Stimulated activated CD4-positive, alpha-beta T cell treated with anti-CD3 and anti-CD28 coated beads, Interleukin-15, amount 100 ng/mL, for 24 hours (primary cell): ENCODE results near the gene CTDP1.

Source experiments
- DNase-seq: peaks from one replicate; pipeline ENCODE4 v3.0.0-alpha.2; 2020

Gene CTDP1

DNA sequence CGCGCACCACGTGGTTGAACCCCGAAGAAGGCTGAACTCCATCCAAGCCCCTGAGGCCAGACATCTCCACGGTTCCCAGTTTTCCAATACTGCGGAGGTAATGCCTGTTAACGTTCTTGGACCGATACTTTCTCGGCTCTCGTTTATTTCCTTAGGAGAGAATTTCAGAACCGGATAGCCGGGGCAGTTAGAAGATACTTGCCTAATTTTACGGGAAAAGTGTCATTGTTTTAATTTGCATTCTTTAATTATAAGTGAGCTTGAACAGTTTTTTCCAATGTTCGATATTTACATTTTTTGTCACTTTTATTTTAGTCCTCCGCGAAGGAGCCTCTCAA is 107.9 kb downstream of the CTDP1 start:
- no peak for DNase-seq

DNA sequence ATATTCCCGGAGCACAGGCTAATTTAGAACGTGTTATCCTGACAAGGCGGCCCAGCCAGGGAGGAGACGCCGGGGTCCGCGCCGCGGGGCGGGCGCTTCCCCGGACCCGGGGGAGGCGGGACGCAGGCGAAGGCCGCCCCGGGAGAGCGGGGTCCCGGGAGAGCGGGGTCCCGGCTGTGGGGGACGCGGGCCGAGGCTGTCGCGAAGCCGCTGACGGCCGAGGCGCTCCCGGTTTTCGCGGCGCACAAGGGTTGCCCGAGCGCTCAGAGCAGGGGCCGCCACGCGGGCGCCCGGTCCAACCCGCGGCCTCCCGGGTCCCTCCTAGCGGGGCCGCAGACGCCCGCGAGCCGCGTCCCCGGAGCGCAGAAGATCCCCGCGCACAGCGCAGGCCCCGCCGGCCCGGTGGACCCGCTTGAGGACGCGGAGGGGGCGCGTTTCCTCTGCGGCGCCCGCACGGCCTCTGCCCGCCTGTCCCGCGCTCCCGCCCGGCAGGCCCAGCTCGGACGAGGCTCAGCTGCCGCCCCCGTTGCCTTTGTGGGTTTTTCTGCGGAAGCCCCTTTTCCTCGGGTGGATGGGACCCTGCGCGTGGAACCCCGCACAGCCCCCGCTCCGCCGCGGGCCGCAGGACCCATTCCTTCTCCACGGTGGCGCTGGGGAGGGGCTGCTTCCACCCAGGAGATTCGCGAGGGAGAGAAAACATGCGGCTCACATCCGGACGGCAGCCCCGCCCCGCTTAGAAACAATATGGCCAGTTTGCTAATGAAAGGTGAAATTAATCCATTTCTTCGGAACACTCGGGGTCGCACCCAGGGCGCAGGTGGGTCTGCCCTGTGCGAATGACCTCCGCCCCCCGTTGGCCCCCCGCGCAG is 108.5 kb downstream of the CTDP1 start:
- no peak for DNase-seq

DNA sequence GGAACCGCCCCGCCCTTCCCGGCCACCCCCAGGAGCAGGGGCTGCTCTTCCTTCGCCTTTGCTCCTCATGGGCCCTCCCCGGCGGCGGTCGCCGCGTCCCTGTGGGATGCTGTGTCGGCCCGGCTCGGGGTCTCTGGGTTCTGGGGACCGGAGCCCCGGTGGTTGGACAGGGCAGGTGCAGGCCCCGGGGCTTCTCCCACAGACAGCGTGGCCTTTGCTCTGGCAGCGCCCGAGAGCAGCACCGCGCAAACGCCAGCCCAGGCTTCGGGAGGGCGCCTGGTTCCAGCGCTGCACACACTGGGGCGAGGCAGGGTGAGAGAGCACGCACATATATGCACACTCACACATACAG is 109.1 kb downstream of the CTDP1 start:
- DNase-seq = no peak

DNA sequence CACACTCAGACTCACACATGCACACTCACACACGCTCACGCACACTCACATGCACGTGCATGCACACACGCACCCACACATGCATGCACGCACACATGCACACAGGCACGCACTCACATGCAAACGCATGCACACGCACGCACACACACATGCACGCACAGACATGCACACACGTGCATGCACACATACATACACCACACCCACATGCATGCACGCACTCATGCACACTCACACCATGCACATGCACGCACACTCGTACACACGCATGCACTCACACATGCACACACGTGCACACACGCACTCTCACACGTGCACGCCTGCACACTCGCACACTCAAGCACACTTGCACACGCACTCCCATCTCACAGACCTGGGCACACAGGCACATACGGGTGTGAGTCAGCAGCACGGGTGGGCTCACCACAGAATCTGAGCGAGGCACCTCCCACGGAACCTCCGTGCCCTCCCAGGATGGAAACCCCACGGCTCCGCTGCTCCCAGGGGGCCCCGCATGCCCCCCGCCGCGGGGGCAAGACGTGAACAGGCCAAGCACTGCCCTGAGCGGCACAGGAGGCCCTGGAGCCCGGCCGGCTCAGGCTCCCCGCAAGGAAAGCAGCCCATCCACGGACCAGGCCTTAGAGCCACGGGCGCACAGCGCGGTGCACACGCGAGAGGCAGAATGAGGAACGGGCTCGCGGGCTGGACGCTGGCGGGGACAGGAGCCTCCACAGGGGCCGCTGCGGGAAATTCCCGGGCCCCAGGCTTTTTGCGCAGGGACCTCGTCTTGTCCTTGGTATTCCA is 109.7 kb downstream of the CTDP1 start:
- no peak for DNase-seq

DNA sequence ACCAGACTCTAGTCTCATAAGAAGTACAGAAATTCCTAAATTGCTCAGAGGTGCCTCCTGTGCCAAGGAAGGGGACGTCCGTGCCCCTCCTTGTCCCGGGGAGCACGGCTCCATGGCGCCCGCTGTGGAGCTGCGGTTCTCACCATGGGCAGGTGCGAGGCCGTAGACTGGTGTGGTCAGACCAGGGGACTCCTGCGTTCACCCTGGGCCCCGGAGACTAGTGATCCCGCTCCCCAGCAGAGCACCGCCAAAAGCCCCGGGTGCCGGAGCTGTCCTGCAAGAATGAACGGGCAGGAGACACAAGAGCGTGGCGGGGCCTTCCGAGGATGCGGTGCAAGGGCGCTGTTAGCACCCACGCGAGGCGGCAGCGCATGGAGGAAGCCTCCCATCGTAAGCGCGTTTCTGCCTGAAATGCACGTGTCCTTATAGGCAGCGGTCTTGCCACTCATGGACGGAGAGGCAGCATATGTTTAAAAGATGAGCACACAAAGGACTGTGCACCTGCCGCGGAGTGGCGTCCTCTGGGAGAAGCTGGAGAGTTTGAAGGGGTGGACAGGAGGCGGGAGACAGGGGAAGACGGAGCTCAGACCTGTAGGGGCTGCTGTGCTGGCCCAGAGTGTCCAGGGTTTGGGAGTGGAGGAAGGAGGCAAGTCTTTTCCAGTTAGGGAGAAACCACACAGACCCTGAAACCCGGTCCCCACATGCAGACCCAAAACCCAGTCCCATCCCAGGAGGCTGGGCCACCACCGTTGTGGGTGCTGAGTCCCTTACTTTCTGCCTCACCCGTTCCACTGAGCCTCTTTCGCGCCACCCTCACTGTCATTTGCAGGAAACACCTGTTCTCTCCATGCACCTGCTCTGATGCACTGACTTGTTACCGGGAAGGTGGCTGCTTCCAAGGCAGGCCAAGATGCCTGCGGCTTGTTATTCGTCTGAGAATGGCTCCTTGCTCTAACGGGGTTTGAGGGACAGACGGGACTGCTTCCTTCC is 110.6 kb downstream of the CTDP1 start:
- no peak for DNase-seq

DNA sequence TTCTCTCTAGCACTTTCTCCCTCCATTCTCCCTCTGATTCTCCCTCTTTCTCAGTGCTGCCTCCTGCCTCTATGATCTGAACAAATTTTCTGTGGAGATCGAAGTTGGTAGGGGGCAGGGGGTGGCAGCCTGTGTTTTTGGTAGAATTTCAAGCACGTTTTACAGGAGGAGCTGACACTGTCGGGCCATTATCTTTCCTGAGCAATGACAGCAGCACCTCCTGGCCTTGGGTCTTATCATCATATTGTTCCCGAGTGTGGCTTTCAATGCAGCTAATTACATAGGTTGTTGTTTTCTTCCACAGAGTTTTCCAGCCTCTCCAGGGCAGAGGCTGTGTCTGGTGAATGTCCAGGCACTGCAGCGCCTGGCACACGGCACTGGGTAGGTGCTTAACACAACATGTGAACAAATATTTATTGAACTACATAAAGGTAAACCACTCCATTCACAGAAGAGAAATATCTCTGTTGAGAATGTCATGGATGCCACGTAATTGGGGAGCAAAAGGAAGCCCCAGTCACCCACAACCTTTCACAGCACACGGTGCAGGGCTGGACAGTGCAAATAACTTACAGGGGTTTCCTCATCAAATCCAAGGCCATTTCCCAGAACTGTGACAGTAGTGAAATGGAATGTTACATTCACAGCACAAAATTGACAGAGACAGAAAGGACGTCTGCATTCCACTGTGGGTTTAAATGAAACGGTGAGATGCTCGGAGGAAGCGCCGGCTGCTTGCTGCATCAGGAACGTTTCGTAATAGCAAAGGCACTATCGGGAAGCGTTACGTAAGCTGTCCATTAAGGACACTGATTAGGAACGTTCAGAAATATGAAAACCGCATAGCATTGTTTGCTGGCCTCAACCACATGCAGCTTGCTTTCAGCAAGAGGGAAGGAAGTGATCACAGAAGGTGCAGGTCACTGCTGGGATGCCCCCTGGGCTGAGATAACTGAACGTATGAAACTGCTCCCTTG is 111.7 kb downstream of the CTDP1 start:
- no peak for DNase-seq

DNA sequence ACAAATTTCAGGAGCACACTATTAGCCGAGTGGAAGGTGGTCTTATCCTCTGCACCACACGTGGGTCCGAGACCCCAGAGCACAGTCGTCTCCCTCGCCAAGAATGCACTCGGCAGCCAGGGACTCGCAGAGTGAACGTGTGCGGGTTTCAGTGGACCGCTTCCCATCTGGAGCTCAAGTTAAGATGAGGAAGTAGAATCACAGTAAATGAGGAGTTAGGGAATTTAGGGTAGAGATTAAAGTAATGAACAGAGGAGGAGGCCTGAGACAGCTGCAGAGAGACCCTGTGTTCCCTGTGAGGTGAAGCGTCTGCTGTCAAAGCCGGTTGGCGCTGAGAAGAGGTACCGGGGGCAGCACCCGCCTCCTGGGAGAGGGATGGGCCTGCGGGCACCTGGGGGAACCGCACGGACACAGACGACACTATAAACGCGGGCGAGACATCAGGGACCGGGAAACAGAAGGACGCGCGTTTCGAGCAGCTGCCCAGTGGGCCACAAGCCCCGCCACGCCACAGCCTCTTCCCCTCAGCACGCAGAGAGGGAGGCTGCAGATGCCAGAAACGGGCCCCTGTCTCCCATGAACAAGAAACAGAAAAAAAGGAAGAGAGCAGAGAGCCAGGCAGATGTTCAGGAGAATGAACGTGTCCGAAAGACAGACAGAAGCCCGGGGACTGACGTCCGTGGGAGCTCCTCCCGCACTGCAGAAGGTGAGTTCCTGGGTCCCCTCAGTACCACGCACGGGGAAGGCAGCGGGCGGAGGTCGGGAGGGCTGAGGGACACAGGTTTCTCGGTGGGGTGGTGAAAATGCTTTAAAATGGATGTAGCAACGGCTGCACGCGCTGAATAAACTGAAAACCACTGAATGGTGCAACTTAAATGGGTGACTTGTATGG is 112.7 kb downstream of the CTDP1 start:
- DNase-seq = no peak

DNA sequence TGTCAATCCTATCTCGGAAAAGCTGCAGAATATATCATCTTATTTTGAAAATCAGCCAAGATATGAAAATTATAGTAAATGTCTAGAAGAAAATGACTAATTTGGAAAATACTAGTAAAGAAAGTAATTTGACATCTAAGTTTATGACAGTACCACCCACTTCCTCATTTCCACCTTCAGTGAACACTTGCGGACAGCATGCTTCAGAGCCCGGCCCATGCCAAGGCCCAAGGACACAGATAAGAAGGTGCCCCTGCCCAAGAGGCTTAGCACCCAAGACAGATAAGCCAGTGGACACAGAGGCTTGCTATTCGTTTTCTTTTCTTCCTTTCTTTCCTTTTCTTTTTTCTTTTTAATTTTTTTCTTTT is 113.4 kb downstream of the CTDP1 start:
- DNase-seq = no peak

DNA sequence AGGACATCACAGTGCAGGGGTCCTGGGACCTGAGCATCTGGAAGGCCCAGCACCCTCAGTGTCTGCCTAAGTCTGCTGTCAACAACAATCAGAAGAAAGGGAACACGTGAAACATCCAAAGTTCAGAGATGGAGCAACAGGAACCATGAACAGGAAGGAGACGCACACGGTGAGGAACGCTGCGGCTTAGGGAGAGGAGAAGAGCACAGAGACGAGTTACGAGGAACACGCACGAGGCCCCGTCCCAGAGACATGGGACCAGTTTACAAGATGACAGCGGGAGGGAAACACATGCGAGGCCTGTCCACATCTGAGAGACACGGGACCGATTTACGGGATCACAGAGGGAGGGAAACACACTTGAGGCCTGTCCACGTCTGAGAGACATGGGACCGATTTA is 115.2 kb downstream of the CTDP1 start:
- no peak for DNase-seq

DNA sequence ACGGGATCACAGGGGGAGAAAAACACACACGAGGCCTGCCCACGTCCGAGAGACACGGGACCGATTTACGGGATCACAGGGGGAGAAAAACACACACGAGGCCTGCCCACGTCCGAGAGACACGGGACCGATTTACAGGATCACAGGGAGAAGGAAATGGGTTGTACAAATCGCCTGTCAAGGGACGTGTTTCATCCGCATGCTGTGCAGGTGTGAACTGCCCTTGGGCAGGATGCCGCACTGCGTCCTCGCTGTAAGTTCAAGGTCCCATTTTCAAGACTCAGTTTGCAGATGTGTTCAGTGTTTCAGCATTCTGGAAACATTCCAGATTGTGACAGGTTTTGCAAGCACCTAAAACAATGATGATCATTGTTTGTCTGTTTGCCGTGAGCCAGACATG is 115.8 kb downstream of the CTDP1 start:
- no peak for DNase-seq

DNA sequence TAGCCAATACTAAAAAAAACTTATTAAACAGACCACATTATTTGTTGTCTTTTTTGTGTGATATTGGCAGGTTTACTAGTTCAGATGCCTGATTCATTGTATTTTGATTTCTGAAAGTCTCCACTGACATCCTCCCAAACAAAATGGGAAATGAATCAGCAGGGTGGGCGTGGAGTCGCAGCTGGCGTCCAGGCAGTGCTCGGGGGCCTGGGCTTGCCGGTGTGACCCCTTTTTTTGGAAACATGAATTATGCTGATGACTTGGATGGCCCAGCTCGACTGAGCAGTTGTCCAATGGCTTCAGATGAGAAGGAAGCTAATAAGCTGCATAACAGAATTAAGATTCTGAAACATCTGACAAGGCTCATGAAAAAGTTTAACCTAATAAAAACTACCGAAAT is 116.4 kb downstream of the CTDP1 start:
- no peak for DNase-seq

DNA sequence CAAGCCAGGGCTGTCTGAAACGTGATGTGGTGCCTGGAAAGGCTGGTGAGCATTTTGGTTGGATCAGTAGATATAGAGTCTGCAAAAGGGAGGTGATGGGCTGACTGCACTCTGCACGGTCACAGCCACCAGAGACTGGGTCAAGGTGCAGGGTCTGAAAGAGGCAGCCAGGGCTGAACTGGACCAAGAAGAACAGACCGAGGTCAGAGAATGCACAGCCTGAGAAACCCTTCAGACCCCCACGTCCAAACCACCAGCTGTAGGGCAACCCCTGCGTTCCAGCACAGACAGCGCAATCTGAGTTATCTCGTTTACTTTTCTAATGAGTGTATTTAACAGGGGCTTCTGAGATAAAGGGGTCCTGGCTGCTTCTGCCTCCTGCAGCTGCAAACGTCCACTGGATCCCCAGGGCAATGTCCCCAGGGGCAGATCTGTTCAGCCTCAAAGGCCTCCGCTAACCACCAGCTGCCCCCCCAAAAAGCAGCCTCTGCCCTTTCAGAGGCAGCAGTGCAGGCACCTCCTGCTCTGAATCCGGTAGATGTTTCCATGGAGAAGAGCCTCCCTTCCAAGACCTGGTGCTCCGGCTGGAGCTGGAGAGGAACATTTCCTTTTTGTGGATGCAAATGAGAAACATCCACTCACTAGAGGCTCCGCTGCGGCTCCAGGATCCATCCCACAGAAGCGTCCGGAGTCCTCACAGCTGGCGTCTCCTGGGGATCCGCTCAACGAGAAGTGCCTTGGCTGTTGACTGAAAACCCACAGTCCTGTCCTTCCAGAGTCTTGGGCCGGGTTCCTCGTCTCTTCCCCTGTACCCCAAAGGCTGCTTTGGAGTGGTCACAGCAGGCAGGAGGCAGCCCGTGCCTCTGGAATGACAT is 117.2 kb downstream of the CTDP1 start:
- no peak for DNase-seq

DNA sequence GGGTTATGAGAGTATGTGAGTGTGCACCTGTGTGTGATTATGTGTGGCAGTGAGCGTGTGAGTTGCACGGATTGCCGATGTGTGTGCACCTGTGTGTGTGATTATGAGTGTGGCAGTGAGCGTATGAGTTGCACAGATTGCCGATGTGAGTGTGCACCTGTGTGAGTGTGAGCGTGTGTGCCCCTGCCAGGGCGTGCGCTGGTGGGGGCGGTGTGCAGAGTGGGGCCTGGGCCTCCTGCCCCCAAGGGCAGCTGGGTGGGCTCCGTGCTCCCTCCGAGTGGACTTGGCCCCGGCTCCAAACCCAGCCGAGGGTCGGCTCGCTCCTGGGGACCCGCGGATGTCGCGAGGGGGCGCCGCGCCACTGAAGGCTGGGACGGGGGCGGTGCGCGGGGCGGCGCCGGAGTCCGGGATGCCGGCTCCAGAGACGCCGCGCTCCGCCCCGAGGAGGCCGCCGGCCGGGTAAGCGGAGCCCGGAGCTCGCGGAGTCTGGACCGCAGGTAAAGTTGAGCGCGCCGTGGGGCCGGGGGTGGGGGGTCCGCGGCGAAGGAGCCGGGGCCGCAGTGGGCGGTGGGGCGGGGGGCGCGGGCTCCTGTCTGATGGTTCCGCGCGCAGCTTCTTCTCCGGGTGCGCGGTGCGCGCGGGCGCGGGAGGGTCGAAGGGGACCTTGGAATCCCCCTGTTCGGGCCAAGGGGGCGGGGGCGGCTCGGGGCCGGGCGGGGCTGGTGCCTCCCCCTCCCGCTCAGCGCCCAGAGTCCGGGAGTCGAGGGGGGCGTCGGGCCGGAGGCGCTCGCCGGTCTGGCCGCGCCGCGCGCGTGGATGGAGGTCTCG is 118.1 kb downstream of the CTDP1 start, which contains the start of gene KCNG2:
KCNG2 (plus strand) TSS at position 421 of the 828 bp plus-strand sequence. CDS start 65,730 bp downstream, outside the sequence.
- peak; percentile 53 for DNase-seq

DNA sequence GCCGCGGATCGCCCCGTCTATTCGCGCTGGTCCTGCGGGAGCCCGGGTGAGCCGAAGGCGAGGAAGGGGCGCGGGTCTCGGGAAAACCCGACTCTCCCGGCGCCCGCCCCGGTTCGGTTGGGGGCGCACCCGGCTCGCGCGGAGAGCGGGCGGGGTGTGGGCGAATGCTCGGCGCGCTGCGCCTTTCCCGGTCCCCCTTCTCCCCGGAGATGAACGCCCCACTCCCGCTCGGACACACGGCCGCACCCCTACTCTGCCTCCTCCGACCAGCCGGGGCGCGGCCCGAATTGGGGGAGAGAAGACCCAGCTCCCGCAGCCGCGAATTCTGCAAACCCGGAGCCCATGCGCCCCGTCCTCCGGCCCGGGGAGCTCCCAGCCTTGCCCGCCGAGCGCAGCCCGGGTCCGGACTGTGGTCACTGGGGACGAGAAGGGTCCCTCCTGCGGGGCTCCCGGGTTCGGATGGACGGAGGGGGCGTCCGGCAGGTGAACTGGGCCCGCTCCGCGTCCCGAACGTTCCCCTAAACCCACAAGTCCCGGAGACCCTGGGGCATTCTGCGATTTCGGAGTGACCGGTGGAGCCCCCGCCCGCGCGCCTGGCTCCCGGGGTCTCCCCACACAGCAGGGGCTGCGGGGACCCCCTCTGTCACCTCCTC is 118.9 kb downstream of the CTDP1 start:
- DNase-seq = no peak

DNA sequence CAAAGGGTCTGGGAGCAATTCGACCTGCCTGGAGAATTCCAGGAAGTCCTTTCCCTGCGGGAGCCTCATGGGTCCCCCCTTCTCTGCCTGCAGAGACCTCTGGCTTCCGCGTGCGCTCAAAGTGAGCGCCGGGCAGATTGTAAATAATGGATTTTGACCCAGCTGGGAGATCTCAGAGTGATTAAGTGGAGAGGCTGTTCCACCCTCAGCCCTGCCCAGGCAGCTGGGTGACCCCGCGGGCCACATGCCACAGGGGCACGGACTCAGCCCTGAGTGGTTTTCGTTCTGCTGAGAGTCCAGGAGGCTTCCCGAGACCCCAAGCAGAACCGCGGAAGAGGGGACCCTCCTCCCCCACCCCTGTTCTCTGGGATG is 119.4 kb downstream of the CTDP1 start:
- DNase-seq = no peak

DNA sequence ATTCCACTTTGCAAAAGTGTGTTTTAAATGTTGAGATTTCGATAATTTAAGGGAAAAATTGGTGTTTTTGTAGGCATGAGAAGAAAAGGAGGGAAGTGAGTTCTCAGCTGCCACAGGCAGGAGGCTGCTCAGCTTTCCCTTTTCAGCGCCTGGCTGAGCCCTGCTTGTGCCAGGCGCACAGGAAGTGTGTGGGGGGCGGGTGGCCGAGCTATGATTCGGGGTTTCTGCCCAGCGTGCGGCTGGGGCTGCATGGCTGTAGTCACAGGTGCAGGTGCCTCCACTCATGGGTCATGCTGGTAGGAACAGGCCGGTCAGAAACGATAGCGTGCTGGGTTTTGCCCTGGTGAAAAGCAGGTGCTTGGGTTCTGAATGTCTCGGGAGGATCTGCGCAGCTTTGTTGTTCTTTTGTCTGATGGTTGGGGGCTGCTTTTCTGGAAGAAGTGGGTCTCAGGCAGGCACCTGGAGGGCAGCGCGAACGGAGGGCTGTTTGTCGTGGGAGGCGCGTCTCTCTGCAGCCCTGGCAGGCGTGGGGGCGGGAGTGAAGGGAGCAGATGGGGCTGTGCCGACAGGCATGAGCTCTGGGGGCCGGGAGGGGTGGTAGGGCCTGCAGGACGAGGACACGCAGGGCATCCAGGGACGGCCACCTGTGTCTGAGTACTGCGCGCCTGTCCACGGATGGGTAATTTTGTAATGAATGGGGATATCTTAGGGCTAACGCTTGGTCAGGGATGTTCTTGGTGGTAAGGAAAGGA is 120.2 kb downstream of the CTDP1 start:
- DNase-seq = no peak

DNA sequence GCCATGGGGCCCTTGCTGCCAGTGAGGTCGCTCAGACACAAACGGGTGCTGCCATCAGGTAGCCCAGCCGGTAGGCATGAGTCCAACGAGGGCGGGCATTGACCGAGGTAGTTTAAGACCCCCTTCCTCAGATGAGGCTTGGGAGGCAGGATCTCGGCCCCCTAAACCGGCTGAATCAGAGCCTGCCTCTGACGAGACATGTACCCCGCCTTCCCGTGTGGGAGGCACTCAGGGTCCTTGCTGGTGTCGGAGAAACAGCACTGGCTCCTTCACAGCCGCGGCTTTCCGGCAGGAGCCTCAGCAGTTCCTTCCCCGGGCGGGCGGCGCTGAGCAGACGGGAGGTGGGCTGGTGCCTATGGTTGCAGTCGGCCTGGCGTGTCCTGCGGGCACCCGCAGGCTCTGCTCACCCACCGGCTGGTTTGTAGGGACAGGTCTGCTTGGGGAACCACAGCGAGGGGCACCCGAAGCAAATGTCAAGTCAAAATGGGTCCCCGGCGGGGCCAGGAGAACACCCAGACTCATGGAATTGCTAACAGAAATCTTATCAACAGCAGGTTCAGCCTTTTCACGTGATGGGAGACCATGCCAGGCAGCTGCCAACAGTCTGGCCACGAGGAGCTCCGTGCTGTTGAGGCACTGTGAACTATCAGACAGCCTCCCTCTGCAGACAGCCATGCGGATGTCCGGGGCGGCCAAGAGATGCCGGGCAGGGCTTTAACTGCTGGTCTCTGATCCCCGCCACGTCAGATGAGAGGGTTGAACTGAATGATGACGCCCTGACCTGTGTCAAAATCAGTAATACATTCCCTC is 121.0 kb downstream of the CTDP1 start:
- DNase-seq = no peak
